NCI-H2081 treated with DMSO at 0.1 percent for 48 hours (cell line): Measurements from ENCODE around the gene ACVRL1.

Experiments used
- DNase-seq: peaks from one replicate; lab custom pipeline; 2025; lab: John Stamatoyannopoulos, UW

Gene ACVRL1

GRCh38 chr12:51942501-51943000 lies 35.2 kb downstream of the ACVRL1 start:
- no peak for DNase-seq

- DNase-seq: no peak
These were observed 36.0 kb downstream of the ACVRL1 start for GRCh38 chr12:51943346-51943745.

GRCh38 chr12:51944608-51945233 lies 37.4 kb downstream of the ACVRL1 start:
- DNase-seq: no peak

DNA sequence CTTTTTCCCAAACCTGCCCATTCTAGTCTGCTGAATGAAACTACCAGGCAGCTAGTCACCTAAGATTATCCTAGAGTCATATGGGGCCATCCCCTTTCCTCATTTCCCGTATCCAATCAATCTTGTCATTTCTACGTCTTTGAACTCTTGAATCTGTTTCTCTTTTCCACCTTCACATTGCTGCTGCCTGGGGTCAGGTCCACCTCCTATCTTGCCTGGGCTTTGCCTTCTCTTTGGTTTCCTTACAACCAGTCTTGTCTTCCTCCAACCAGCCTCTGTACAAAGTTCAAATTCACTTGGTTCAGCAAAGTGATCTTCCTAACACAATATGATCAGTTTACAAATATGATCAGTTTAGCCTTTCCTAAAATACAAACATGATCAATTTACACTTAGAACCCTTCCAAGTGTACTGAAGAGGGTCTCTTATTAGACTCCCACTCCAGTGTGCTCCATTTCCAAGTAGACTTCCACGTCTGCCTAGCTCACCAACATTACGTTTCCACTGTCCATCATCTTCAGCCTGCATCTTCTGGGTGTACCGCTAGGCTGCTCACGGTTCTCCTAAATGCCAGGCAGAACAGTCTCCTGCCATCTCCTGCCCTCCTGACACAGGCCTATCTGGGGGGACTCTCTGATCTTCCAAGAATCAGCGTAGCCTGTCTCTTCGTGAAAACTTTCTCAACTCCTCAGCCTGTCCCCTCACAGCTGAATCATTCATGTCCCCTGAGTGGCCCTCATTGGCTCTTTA lies 40.1 kb downstream of the ACVRL1 start:
- no peak for DNase-seq

- no peak for DNase-seq
These were observed 40.8 kb downstream of the ACVRL1 start for GRCh38 chr12:51948066-51948465.

- DNase-seq: no peak
These were observed 42.2 kb downstream of the ACVRL1 start for GRCh38 chr12:51949342-51950030.

DNA sequence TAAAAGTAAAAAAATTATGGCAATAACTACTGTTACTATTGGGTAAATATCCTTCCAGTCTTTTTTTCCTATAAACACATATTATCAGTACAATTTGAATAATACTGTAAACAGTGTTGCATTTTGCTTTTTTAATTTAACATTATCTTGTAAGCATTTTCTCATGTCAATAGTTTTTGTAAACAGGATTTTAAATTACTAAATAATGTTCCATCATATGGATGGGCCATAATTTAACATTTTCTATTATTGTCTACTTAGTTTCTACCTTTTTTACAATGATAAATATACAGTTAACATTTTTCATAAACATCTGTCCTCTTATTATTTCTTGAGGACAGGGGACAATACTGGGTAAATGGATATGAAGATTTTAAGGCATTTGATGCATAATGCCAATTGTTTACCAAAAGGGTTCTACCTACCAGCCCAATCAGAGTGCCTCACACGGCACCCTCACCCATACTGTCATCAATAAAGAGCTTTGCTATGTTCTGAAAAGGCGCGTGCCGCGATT lies 43.4 kb downstream of the ACVRL1 start:
- no peak for DNase-seq

- DNase-seq: peak; percentile 58
These were observed 44.0 kb downstream of the ACVRL1 start, which contains the start of gene ACVR1B for GRCh38 chr12:51951199-51951842. Gene ACVR1B, plus strand, starts transcription at chr12:51951699. Its CDS starts 45 bp downstream, at chr12:51951744.

GRCh38 chr12:51951843-51952722 lies 44.8 kb downstream of the ACVRL1 start:
- DNase-seq: no peak

GRCh38 chr12:51953089-51953488 lies 45.8 kb downstream of the ACVRL1 start:
- no peak for DNase-seq

DNA sequence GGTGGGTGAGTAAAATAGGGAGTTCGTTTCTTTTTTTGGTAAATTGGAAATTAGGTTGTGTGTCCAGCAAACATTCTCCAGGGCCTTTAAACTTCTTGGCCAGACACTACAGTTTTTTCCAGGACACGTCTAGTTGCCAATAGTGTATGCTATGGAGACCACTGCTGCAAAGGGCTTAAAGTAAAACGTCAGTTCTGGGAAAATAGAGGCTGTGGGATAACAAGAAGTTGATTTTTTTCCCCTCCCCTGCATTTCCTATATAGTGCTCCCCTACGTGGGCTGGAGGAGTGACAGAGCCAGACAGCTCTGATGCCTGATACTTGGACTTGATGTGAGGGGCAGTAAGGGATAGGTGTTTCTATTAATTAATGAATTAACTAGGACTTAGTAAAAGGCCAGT lies 46.6 kb downstream of the ACVRL1 start:
- DNase-seq: no peak

- DNase-seq: no peak
These were observed 47.5 kb downstream of the ACVRL1 start for GRCh38 chr12:51954561-51955361.

- DNase-seq: no peak
These were observed 48.4 kb downstream of the ACVRL1 start for GRCh38 chr12:51955702-51956101.

GRCh38 chr12:51958542-51958941 lies 51.2 kb downstream of the ACVRL1 start:
- DNase-seq: no peak

DNA sequence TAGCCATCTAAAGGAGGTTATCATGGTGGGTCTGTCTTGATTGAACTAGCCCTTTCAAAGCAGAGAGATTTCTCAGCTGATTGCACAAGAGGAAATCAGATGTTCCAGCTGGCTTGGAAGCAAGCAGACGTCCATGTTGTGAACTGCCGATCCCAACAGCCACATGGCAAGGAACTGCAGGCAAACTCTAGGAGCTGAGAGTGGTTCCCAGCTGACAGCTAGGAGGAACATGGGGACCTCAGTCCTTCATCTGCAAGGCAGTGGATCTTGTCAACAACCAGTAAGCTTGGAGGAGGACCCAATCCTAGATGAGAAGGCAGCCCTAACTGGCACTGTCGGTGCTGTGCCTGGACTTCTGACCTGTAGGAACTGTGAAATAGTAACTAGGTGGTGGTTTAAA lies 51.9 kb downstream of the ACVRL1 start:
- DNase-seq: no peak

GRCh38 chr12:51959921-51960320 lies 52.6 kb downstream of the ACVRL1 start:
- no peak for DNase-seq

DNA sequence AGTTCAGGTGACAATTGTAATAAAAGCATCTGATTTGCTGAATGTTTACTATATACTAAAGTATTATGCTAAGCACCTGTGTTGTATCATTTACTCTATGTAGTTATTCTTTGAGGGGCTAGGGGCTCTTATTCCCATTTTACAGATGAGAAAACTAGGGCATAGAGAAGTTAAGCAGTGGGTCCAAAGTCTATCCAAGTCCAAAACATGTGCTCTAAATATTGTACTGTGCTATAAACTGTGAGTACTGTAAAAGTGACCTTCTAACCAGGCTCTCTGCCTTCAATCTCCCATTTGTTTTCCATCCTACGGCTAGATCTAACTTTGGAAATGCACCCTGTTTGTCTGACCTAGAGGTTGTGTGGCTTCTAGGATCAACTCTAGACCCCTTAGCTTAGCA lies 53.2 kb downstream of the ACVRL1 start:
- no peak for DNase-seq

DNA sequence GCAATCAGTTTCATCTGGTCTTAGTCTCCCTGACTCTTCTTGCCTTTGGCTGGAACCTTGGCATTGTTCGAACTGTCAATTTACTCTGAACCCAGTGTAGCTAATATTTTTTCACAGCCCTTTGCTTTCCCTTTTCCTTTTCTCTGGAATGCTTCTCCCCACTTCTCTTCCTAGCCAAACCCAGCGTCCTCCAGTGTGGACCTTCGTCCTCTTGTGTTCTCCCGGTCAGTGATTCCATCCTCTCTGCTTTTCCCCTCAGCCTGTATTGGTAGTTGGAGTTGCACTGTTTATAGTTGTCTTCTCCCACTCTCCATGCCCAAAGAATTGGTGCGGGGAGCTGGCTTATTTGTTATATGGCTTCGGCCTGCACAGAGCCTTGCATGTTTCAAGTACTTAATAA lies 53.6 kb downstream of the ACVRL1 start:
- DNase-seq: no peak

DNA sequence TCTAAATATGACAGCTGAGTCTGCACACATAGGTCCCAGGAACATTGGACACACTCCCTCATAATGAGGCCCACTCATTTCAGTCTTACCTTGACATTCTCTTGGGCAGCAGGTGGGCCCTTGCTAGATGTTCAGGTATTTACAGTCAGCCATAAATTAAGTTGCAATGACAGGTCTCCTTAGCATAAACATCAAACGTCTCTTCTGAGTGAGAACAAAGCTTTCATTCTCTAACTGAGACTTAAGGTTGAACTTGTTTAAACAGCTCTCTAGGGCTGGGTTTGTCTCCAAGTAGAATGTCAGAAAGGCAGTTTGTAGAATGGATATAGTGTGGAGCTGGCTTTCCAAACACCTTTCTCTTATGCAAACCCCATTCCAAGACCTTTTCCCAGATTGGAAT lies 54.5 kb downstream of the ACVRL1 start:
- no peak for DNase-seq

GRCh38 chr12:51962737-51963136 lies 55.4 kb downstream of the ACVRL1 start:
- DNase-seq: no peak
